A549 (cell line): ENCODE measurements around the gene KRT84. TPM values are rescaled to one million over a fixed set of nuclear protein-coding genes. Genes with fewer than 3 reads are reported as not detected.

Experiments
- ATAC-seq, 2 experiments: fragments of 200-7000 bp in 1 of 2; fragments of >200 bp in 1 of 2; cut with Nextera tagmentation in 1 of 2; cut with Tn5 transposase in 1 of 2; 3 replicates each; pipeline versions ENCODE4 v1.8.0 to v1.9.1; 2018 to 2020; ENCODE audit warnings: mild to moderate bottlenecking in 1 of 2, moderate library complexity in 1 of 2
- CTCF ChIA-PET: fragments of 300-600 bp; sonication (Branson Sonifier 250); formaldehyde crosslinking; extraction: SDS; loops from one replicate; lab custom pipeline; 2021; ENCODE audit warnings: antibody characterized with exemption, inconsistent platforms; lab: Yijun Ruan, JAX
- POLR2A ChIA-PET: fragments of 350-600 bp; formaldehyde crosslinking; extraction: SDS; loops from one replicate; lab custom pipeline; 2021; ENCODE audit warnings: antibody characterized with exemption, inconsistent platforms; lab: Yijun Ruan, JAX
- DNase-seq, 2 experiments: peaks; one replicate each; pipeline versions ENCODE4 v3.0.0 to v3.0.0-alpha.2; 2011 to 2016; ENCODE audit warnings: low read depth in 1 of 2, low spot score in 1 of 2
- FAIRE-seq: peaks from 2 replicates; lab custom pipeline; 2011; peaks lifted over from hg19 to GRCh38; lab: Jason Lieb, UNC
- H3K27ac ChIP-seq, 2 experiments: fragments of >200 bp; sonication (Bioruptor Twin); formaldehyde crosslinking; 3 replicates each; pipeline ENCODE4 v1.5.1; 2016 to 2017
- H3K4me1 ChIP-seq: fragments of >200 bp; sonication (Bioruptor Twin); formaldehyde crosslinking; 3 replicates; pipeline ENCODE4 v1.6.1; 2016
- H3K4me2 ChIP-seq: fragments of >200 bp; sonication (Bioruptor Twin); formaldehyde crosslinking; 3 replicates; pipeline ENCODE4 v1.6.1; 2016
- H3K4me3 ChIP-seq: fragments of >200 bp; sonication (Bioruptor Twin); formaldehyde crosslinking; 3 replicates; pipeline ENCODE4 v1.5.1; 2016
- H3K9me3 ChIP-seq: fragments of >200 bp; sonication (Bioruptor Twin); formaldehyde crosslinking; 3 replicates; pipeline ENCODE4 v1.6.1; 2016
- BCL3 ChIP-seq: fragments of >200 bp; sonication (Bioruptor Twin); formaldehyde crosslinking; IDR thresholded peaks from 3 replicates; pipeline ENCODE4 v1.6.1; 2016
- CTCF ChIP-seq: fragments of >200 bp; sonication (Bioruptor Twin); formaldehyde crosslinking; IDR thresholded peaks from 3 replicates; pipeline ENCODE4 v1.5.1; 2016
- E2F6 ChIP-seq: IDR thresholded peaks from 2 replicates; pipeline ENCODE4 v1.6.1; 2012; ENCODE audit warnings: low read depth, borderline replicate concordance
- EP300 ChIP-seq, 2 experiments: fragments of >200 bp; sonication (Bioruptor Twin); formaldehyde crosslinking; IDR thresholded peaks; 2 replicates in 1 of 2; 3 replicates in 1 of 2; pipeline ENCODE4 v1.6.1; 2016 to 2017
- HOXA7 ChIP-seq: fragments of 250-450 bp; sonication (Bioruptor Pico); IDR thresholded peaks from 2 replicates; pipeline ENCODE4 v1.5.0; 2020; ENCODE audit warnings: mild to moderate bottlenecking, moderate library complexity
- HOXB13 ChIP-seq: fragments of 250-450 bp; sonication (Bioruptor Pico); IDR thresholded peaks from 2 replicates; pipeline ENCODE4 v1.5.0; 2020; ENCODE audit warnings: low read depth, mild to moderate bottlenecking, moderate library complexity
- JUNB ChIP-seq: fragments of >200 bp; sonication (Bioruptor Twin); formaldehyde crosslinking; IDR thresholded peaks from 2 replicates; pipeline ENCODE4 v1.6.1; 2016
- MAZ ChIP-seq: fragments of 150-350 bp; IDR thresholded peaks from 2 replicates; pipeline ENCODE4 v1.6.1; 2014; ENCODE audit warnings: antibody characterized with exemption, low read depth, low read length, borderline replicate concordance
- NR3C1 ChIP-seq: fragments of >200 bp; sonication (Bioruptor Twin); formaldehyde crosslinking; IDR thresholded peaks from 3 replicates; pipeline ENCODE4 v1.6.1; 2017
- PHF8 ChIP-seq: fragments of 200-600 bp; sonication (generic); IDR thresholded peaks from 2 replicates; pipeline ENCODE4 v1.6.1; 2016; ENCODE audit warnings: low read depth, mild to moderate bottlenecking, antibody characterized with exemption, moderate library complexity, borderline replicate concordance
- RAD21 ChIP-seq, 2 experiments: fragments of >200 bp in 1 of 2; sonication (Bioruptor Twin) in 1 of 2; formaldehyde crosslinking in 1 of 2; IDR thresholded peaks in 1 of 2; conservative IDR thresholded peaks in 1 of 2; 2 replicates in 1 of 2; 3 replicates in 1 of 2; pipeline ENCODE4 v1.6.1; 2012 to 2018; ENCODE audit warnings: inconsistent platforms in 1 of 2
- RNF2 ChIP-seq: fragments of 200-600 bp; sonication (generic); IDR thresholded peaks from 2 replicates; pipeline ENCODE4 v1.6.1; 2016; ENCODE audit warnings: low read depth, mild to moderate bottlenecking, antibody characterized with exemption, moderate library complexity, borderline replicate concordance
- SMC3 ChIP-seq: fragments of >200 bp; sonication (Bioruptor Twin); formaldehyde crosslinking; IDR thresholded peaks from 3 replicates; pipeline ENCODE4 v1.6.1; 2018; ENCODE audit warnings: inconsistent platforms
- TFCP2L1 ChIP-seq: fragments of 250-450 bp; sonication (Bioruptor Pico); IDR thresholded peaks from 2 replicates; pipeline ENCODE4 v1.5.0; 2021; ENCODE audit warnings: mild to moderate bottlenecking
- ZC3H11A ChIP-seq: fragments of 450-650 bp; IDR thresholded peaks from 2 replicates; pipeline ENCODE4 v1.6.1; 2014; ENCODE audit warnings: antibody characterized with exemption, mild to moderate bottlenecking
- ZFP36 ChIP-seq: fragments of 450-650 bp; IDR thresholded peaks from 2 replicates; pipeline ENCODE4 v1.6.1; 2014; ENCODE audit warnings: borderline replicate concordance; ENCODE audit not compliant: partially characterized antibody
- ZSCAN20 ChIP-seq: fragments of 250-450 bp; sonication (Bioruptor Pico); IDR thresholded peaks from 2 replicates; pipeline ENCODE4 v1.8.0; 2022; ENCODE audit warnings: mild to moderate bottlenecking, moderate library complexity
- WGBS: methylation state at CpG from one replicate; pipeline ENCODE4 v1.1.6; 2017; ENCODE audit errors: missing lambda C conversion rate; 5-methylcytosine and 5-hydroxymethylcytosine counted together
- polyA plus RNA-seq, 4 experiments: library from polyadenylated mRNA; depleted of rRNA in 3 of 4; stranded (reverse); fragments of >200 nt; fragmentation: RNase III in 1 of 4; extraction: RNeasy Plus Mini Kit Qiagen cat#74134 plus additional on column Dnase treatment in 1 of 4; gene quantifications; 2 replicates in 3 of 4; 3 replicates in 1 of 4; pipeline ENCODE4 v1.2.3, GENCODE V29; 2011 to 2017
- TF ChIP-seq, protein P1 (sequence below): fragments of 150-350 bp; IDR thresholded peaks from 2 replicates; pipeline ENCODE4 v1.6.1; 2014; ENCODE audit warnings: low read depth, mild to moderate bottlenecking, low read length
- TF ChIP-seq, protein P2 (sequence below): fragments of 450-650 bp; IDR thresholded peaks from 2 replicates; pipeline ENCODE4 v1.6.1; 2014; ENCODE audit warnings: antibody characterized with exemption
- TF ChIP-seq, protein P3 (sequence below): fragments of >200 bp; sonication (Bioruptor Twin); formaldehyde crosslinking; IDR thresholded peaks from 2 replicates; pipeline ENCODE4 v1.6.1; 2016

KRT84 gene
- polyA plus RNA-seq, 2 of the 4 experiments (the other 2 are of a cell fraction): not detected

DNA sequence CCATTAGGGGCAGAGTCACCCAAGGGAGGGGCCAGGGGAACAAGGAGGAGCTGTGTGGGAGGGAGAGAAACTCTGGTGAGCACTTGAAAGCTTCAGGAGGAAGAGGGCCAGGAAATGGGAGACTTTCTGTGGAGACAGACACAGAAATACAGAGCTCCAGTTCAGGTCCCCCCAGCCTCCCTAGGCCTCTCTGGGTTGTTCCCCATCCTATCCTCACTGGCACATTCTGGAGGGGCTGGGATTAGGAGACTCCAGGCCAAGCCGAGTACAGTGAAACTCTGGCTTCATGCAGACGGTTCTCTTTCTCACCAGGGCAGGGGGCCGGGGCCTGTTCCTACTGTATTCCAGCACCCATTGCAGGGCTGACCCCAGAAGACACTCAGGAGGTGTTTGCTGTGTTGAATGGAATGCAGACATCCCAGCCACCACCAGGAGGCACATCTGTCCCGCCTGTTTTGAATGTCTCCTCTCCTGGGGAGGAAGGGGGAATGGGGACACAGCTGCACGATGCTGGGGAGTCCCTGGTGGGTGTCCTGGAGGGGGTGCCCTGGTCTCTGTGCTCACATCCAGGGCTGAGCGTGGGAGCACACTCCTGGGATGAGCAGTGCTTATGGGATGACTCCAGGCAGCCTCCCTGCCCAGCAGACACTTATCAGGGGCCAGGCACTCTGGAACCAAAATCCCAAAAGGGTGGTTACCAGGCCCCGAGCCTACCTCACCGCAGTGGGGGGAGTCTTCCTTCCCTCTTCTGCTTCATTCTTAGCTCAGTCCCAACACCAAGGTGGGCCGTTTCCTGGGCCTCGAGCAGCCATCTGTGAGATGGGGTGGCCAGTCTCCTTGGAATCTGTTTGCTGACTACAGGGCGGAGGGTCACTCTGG lies 5.5 kb upstream of the KRT84 start:
- H3K4me2 ChIP-seq: 0 out of 3 replicates have a peak overlapping the region, but pooled peaks have one; percentile 2
- WGBS: 53% methylated on average over 11 of the region's 11 CpGs
- H3K4me3 ChIP-seq: no peak overlapping the region
- CTCF ChIA-PET: interaction anchor here (0.6 to 46.1 kb wide), 34 partner anchors 7 to 483 kb away, joined by 3 to 1221 read pairs (median 4); partner anchors contain the start of genes KRT5 and KRT80
- peak; percentile 58 to 62 for DNase-seq
- POLR2A ChIA-PET: no interaction called here
- peaks cover 24% of the 10 kb centered on the region for H3K4me1 ChIP-seq
- H3K27ac ChIP-seq: peak overlapping the region; percentile 33 to 72; a peak in 5 of 6 replicates
- no peak for FAIRE-seq
- peak; percentile 69 to 87 for ATAC-seq
- H3K9me3 ChIP-seq: no peaks in the 10 kb centered on the region
- no peak for TF ChIP-seq HOXB13 (CRISPR knock-in tag)
- TF ChIP-seq, protein P1, sequence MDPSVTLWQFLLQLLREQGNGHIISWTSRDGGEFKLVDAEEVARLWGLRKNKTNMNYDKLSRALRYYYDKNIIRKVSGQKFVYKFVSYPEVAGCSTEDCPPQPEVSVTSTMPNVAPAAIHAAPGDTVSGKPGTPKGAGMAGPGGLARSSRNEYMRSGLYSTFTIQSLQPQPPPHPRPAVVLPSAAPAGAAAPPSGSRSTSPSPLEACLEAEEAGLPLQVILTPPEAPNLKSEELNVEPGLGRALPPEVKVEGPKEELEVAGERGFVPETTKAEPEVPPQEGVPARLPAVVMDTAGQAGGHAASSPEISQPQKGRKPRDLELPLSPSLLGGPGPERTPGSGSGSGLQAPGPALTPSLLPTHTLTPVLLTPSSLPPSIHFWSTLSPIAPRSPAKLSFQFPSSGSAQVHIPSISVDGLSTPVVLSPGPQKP: no peak
- TF ChIP-seq SMC3: peak; percentile 90
- TF ChIP-seq RAD21 (conservative IDR thresholded peaks at IDR 0.05 in 1 of 2, IDR thresholded peaks at IDR 0.05 in 1 of 2): peak; percentile 78 to 80
- peak; percentile 61 for TF ChIP-seq CTCF

DNA sequence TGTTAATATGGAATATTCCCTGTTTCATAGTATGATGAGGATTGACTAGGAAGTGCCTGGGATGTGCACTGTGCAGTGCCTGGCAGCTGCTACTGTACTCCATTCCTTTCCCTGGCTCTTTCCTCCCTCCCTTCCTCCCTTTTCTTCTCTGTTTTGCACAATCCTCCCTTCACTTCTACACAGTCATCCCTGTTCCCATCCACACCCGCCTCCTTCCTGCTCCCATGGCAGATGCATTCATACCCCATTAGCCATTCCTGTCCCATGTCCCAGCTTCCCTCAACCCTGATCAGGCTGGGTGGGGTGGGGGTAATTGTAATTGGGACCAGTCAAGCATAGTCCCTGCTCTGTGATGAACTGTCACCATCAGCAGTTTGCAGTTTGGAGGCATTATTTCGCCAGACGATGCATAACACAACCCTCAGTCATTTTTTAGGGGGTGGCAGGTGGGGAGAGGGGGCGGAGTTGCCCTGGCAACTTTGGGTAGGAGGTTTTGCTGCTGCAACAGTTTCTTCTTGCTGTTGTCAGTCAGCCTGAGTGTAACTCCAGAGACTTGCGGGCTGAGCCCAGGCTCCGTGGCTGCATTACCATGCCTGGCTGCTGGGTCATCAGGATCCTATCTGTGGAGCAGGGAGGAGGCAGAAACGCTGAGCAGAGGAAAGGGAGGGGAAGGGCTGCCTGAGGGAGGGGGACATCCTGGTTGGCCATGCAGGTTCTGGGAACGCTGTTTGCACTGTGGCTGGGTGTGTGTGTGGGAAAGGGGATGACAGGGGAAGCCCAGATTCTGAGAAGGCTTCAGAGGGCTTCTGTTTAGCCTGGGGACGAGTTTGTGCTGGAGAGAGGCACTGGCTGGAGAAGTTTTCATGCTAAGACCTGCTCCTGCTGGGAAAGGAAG lies 4.1 kb upstream of the KRT84 start:
- POLR2A ChIA-PET: no interaction called here
- Histone ChIP-seq H3K9me3 (no peaks in the 10 kb centered on the region), H3K4me1 (peaks cover 23% of the 10 kb centered on the region), H3K4me3 (no peak overlapping the region), H3K4me2 (no peak overlapping the region), H3K27ac (peak overlapping the region in 1 of 2 experiments; percentile 72; a peak in 2 of 6 replicates)
- DNase-seq: no peak
- CTCF ChIA-PET: interaction anchor here (0.9 to 46.1 kb wide), 12 partner anchors 9 to 484 kb away, joined by 3 to 1221 read pairs (median 8); no protein-coding TSS in a partner anchor
- FAIRE-seq: no peak
- TF ChIP-seq ZC3H11A: no peak
- TF ChIP-seq, protein P2, sequence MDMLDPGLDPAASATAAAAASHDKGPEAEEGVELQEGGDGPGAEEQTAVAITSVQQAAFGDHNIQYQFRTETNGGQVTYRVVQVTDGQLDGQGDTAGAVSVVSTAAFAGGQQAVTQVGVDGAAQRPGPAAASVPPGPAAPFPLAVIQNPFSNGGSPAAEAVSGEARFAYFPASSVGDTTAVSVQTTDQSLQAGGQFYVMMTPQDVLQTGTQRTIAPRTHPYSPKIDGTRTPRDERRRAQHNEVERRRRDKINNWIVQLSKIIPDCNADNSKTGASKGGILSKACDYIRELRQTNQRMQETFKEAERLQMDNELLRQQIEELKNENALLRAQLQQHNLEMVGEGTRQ: no peak
- no peak for TF ChIP-seq HOXB13 (CRISPR knock-in tag)
- no peak for TF ChIP-seq NR3C1
- no peak for TF ChIP-seq EP300 (IDR thresholded peaks at IDR 0.05)
- TF ChIP-seq E2F6: no peak
- TF ChIP-seq, protein P3, sequence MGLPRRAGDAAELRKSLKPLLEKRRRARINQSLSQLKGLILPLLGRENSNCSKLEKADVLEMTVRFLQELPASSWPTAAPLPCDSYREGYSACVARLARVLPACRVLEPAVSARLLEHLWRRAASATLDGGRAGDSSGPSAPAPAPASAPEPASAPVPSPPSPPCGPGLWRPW: no peak
- no peak for TF ChIP-seq MAZ
- no peak for TF ChIP-seq RNF2
- no peak for TF ChIP-seq CTCF
- no peak for TF ChIP-seq ZFP36
- TF ChIP-seq TFCP2L1 (CRISPR knock-in tag): no peak
- no peak for TF ChIP-seq RAD21 (conservative IDR thresholded peaks at IDR 0.05 in 1 of 2, IDR thresholded peaks at IDR 0.05 in 1 of 2)
- TF ChIP-seq BCL3: no peak
- no peak for TF ChIP-seq HOXA7 (CRISPR knock-in tag)
- no peak for TF ChIP-seq SMC3
- no peak for TF ChIP-seq ZSCAN20 (CRISPR knock-in tag)
- no peak for TF ChIP-seq PHF8
- TF ChIP-seq JUNB: no peak
- 72% methylated on average over 9 of the region's 9 CpGs for WGBS
- ATAC-seq: no peak
